ENCODE results near the gene CLOCK.

Gene CLOCK

GRCh38 chr4:55510685-55511084 lies 36.0 kb downstream of the CLOCK start:
- Histone ChIP-seq H3K36me3 (no peaks in the 10 kb centered on the region), H3K9me3 (no peaks in the 10 kb centered on the region), H3K27me3 (no peaks in the 10 kb centered on the region), H3K4me3 (ENCODE audit: low read depth in 1 of 2, low read length in 1 of 2) (no peak overlapping the region), H3K4me1 (ENCODE audit: control insufficient read depth in 1 of 2, insufficient read depth in 1 of 2, low read depth in 1 of 2, low read length in 1 of 2) (no peaks in the 10 kb centered on the region), H3K27ac (no peak overlapping the region)
- no peak for TF ChIP-seq CTCF (IDR thresholded peaks at IDR 0.05)

GRCh38 chr4:55509266-55509665 lies 37.4 kb downstream of the CLOCK start:
- Histone ChIP-seq H3K4me1 (ENCODE audit: control insufficient read depth in 1 of 2, insufficient read depth in 1 of 2, low read depth in 1 of 2, low read length in 1 of 2) (no peaks in the 10 kb centered on the region), H3K9me3 (no peaks in the 10 kb centered on the region), H3K4me3 (ENCODE audit: low read depth in 1 of 2, low read length in 1 of 2) (no peak overlapping the region), H3K27me3 (no peaks in the 10 kb centered on the region), H3K36me3 (no peaks in the 10 kb centered on the region), H3K27ac (no peak overlapping the region)
- no peak for TF ChIP-seq CTCF (IDR thresholded peaks at IDR 0.05)

- Histone ChIP-seq H3K27me3 (no peaks in the 10 kb centered on the region), H3K9me3 (no peaks in the 10 kb centered on the region), H3K4me3 (ENCODE audit: low read depth in 1 of 2, low read length in 1 of 2) (no peak overlapping the region), H3K4me1 (ENCODE audit: control insufficient read depth in 1 of 2, insufficient read depth in 1 of 2, low read depth in 1 of 2, low read length in 1 of 2) (no peaks in the 10 kb centered on the region), H3K36me3 (no peaks in the 10 kb centered on the region), H3K27ac (no peak overlapping the region)
- no peak for TF ChIP-seq CTCF (IDR thresholded peaks at IDR 0.05)
These were observed 39.1 kb downstream of the CLOCK start for GRCh38 chr4:55507612-55508011.

GRCh38 chr4:55503169-55503568 lies 43.5 kb downstream of the CLOCK start:
- Histone ChIP-seq H3K27me3 (no peaks in the 10 kb centered on the region), H3K4me1 (ENCODE audit: control insufficient read depth in 1 of 2, insufficient read depth in 1 of 2, low read depth in 1 of 2, low read length in 1 of 2) (no peaks in the 10 kb centered on the region), H3K27ac (no peak overlapping the region), H3K36me3 (no peaks in the 10 kb centered on the region), H3K4me3 (ENCODE audit: low read depth in 1 of 2, low read length in 1 of 2) (no peak overlapping the region), H3K9me3 (no peaks in the 10 kb centered on the region)
- TF ChIP-seq CTCF (IDR thresholded peaks at IDR 0.05) = no peak

- H3K4me1 ChIP-seq (ENCODE audit: control insufficient read depth in 1 of 2, insufficient read depth in 1 of 2, low read depth in 1 of 2, low read length in 1 of 2) = no peaks in the 10 kb centered on the region
- TF ChIP-seq CTCF (IDR thresholded peaks at IDR 0.05) = no peak
- H3K9me3 ChIP-seq = no peaks in the 10 kb centered on the region
- H3K27ac ChIP-seq = no peak overlapping the region
- no peaks in the 10 kb centered on the region for H3K36me3 ChIP-seq
- H3K27me3 ChIP-seq = no peaks in the 10 kb centered on the region
- no peak overlapping the region for H3K4me3 ChIP-seq (ENCODE audit: low read depth in 1 of 2, low read length in 1 of 2)
These were observed 46.6 kb downstream of the CLOCK start for GRCh38 chr4:55500072-55500471.

- Histone ChIP-seq H3K4me3 (ENCODE audit: low read depth in 1 of 2, low read length in 1 of 2) (no peak overlapping the region), H3K36me3 (no peaks in the 10 kb centered on the region), H3K9me3 (no peaks in the 10 kb centered on the region), H3K27me3 (no peaks in the 10 kb centered on the region), H3K4me1 (ENCODE audit: control insufficient read depth in 1 of 2, insufficient read depth in 1 of 2, low read depth in 1 of 2, low read length in 1 of 2) (no peaks in the 10 kb centered on the region), H3K27ac (no peak overlapping the region)
- no peak for TF ChIP-seq CTCF (IDR thresholded peaks at IDR 0.05)
These were observed 47.2 kb downstream of the CLOCK start for GRCh38 chr4:55499495-55499894.
